Aorta (tissue), 5 donors: ENCODE measurements around the gene DOC2A. TPM values are rescaled to one million over a fixed set of nuclear protein-coding genes. Genes with fewer than 3 reads are reported as not detected.
A peak's percentile ranks its signal among the peaks of the same experiment; 100 is the strongest.
"Not testable (repeated sequence)": the region's sequence is repeated elsewhere in the genome, so short reads cannot be mapped to it uniquely, and the experiment has no call there.

ENCODE experiments used
- ATAC-seq: fragments of 200-7000 bp; cut with Tn5 transposase; one replicate; pipeline ENCODE4 v1.9.1; 2022; ENCODE audit warnings: moderate library complexity; ENCODE audit not compliant: low FRiP score
- DNase-seq, 2 donors: peaks; one replicate each; pipeline ENCODE4 v3.0.0-alpha.2; 2020
- H3K27ac ChIP-seq, 2 donors: one replicate each; pipeline ENCODE4 v1.5.1; 2013; ENCODE audit warnings: low read length in 2 of 2, mild to moderate bottlenecking in 2 of 2, moderate library complexity in 2 of 2, control low read depth in 1 of 2, inconsistent platforms in 1 of 2, low read depth in 1 of 2
- H3K27me3 ChIP-seq, 2 donors: one replicate each; pipeline ENCODE4 v1.6.1; 2013; ENCODE audit warnings: control low read depth in 1 of 2, low read length in 1 of 2, mild to moderate bottlenecking in 1 of 2, moderate library complexity in 1 of 2; ENCODE audit not compliant: insufficient read depth in 2 of 2, control insufficient read depth in 1 of 2
- H3K36me3 ChIP-seq, 2 donors: one replicate each; pipeline ENCODE4 v1.6.1; 2013; ENCODE audit warnings: control low read depth in 1 of 2, low read length in 1 of 2, mild to moderate bottlenecking in 1 of 2; ENCODE audit not compliant: insufficient read depth in 2 of 2, control insufficient read depth in 1 of 2
- H3K4me1 ChIP-seq, 2 donors: one replicate each; pipeline ENCODE4 v1.6.1; 2013; ENCODE audit warnings: low read length in 2 of 2, control low read depth in 1 of 2, mild to moderate bottlenecking in 1 of 2, moderate library complexity in 1 of 2; ENCODE audit not compliant: insufficient read depth in 2 of 2, control insufficient read depth in 1 of 2
- H3K4me3 ChIP-seq, 2 donors: one replicate each; pipeline ENCODE4 v1.5.1; 2013; ENCODE audit warnings: low read length in 2 of 2, control low read depth in 1 of 2, mild to moderate bottlenecking in 1 of 2
- H3K9me3 ChIP-seq: one replicate; pipeline ENCODE4 v1.6.1; 2013; ENCODE audit warnings: mild to moderate bottlenecking, low read length; ENCODE audit not compliant: control insufficient read depth
- WGBS, 2 donors: extraction: QIAGEN DNeasy Blood & Tissue Kit; methylation state at CpG; one replicate each; pipeline ENCODE4 v1.1.7; 2013; 5-methylcytosine and 5-hydroxymethylcytosine counted together
- intact Hi-C, 2 donors: fragments of 100-400 bp; cut with DNase I; formaldehyde crosslinking; loops; one replicate each; pipeline versions ENCODE4 v1.14.2 to v1.15.0; 2022
- polyA plus RNA-seq, 2 donors: library from polyadenylated mRNA; stranded (reverse); fragments of 200-250 nt; gene quantifications; one replicate each; pipeline ENCODE4 v1.2.3, GENCODE V29; 2013
- total RNA-seq, 2 donors: library from RNA; stranded (reverse); fragmentation: NEBNext Ultra II Directional; extraction: Animal tissue kit (Norgen Biotek cat#: 25700); gene quantifications; one replicate each; pipeline ENCODE4 v1.2.1, GENCODE V29; 2021
- donor health status: healthy with polysubstance abuse.
- donor health status: Bipolar disorder and iron deficiency.
- donor health status: DM: no; HTN: no; CAD: no.
- donor health status: DM: no; HTN: no; CAD: no.
- donor health status: DM: yes; HTN: yes; CAD: no.

The DOC2A gene
- total and polyA plus RNA-seq, 4 donors = 0.08 to 1.8 (median 0.23) TPM; not detected in 1

GRCh38 chr16:30046588-30046987 is 35.8 kb upstream of the DOC2A start:
- Histone ChIP-seq H3K9me3 (no peaks in the 10 kb centered on the region), H3K27me3 (no peaks in the 10 kb centered on the region), H3K4me1 (no peaks in the 10 kb centered on the region), H3K36me3 (no peaks in the 10 kb centered on the region), H3K4me3 (no peak overlapping the region), H3K27ac (no peak overlapping the region)
- ATAC-seq (no peak), DNase-seq (no peak)
- intact Hi-C loops = no loop called here
- 90% methylated on average over 1 of the region's 1 CpG for WGBS, 2 donors

GRCh38 chr16:30046178-30046577 is 35.4 kb upstream of the DOC2A start:
- intact Hi-C loops = no loop called here

GRCh38 chr16:30041841-30042240 is 31.0 kb upstream of the DOC2A start:
- intact Hi-C loops = no loop called here
- WGBS, 2 donors = 22 to 26% methylated on average over 5 of the region's 5 CpGs
- Histone ChIP-seq H3K27ac (no peak overlapping the region), H3K9me3 (no peaks in the 10 kb centered on the region), H3K4me3 (no peak overlapping the region), H3K27me3 (no peaks in the 10 kb centered on the region), H3K36me3 (no peaks in the 10 kb centered on the region), H3K4me1 (no peaks in the 10 kb centered on the region)
- no peak for DNase-seq
- no peak for ATAC-seq

More at GRCh38 chr16:30046178-30046577, 35.4 kb upstream of the DOC2A start:
- no peak for DNase-seq
- no peak overlapping the region for H3K4me3 ChIP-seq
- no peaks in the 10 kb centered on the region for H3K4me1 ChIP-seq
- 77 to 79% methylated on average over 8 of the region's 8 CpGs for WGBS, 2 donors
- no peaks in the 10 kb centered on the region for H3K36me3 ChIP-seq
- ATAC-seq = no peak
- H3K27ac ChIP-seq = no peak overlapping the region
- no peaks in the 10 kb centered on the region for H3K9me3 ChIP-seq
- H3K27me3 ChIP-seq = no peaks in the 10 kb centered on the region

- H3K36me3 ChIP-seq, H3K4me1 ChIP-seq, DNase-seq, H3K27ac ChIP-seq, H3K27me3 ChIP-seq, intact Hi-C loops, H3K4me3 ChIP-seq, H3K9me3 ChIP-seq, ATAC-seq: not testable (repeated sequence)
- WGBS, 2 donors = 79 to 82% methylated on average over 5 of the region's 5 CpGs
Measured at GRCh38 chr16:30040690-30041089, 29.9 kb upstream of the DOC2A start.

GRCh38 chr16:30040221-30040620 is 29.4 kb upstream of the DOC2A start:
- no peak overlapping the region for H3K27ac ChIP-seq
- DNase-seq = no peak
- H3K4me3 ChIP-seq = no peak overlapping the region
- no peaks in the 10 kb centered on the region for H3K27me3 ChIP-seq
- ATAC-seq = no peak
- H3K36me3 ChIP-seq = no peaks in the 10 kb centered on the region
- 64 to 69% methylated on average over 5 of the region's 5 CpGs for WGBS, 2 donors
- H3K4me1 ChIP-seq = no peaks in the 10 kb centered on the region
- intact Hi-C loops = no loop called here
- H3K9me3 ChIP-seq = no peaks in the 10 kb centered on the region

- no peaks in the 10 kb centered on the region for H3K27me3 ChIP-seq
- WGBS, 2 donors = 64 to 68% methylated on average over 7 of the region's 7 CpGs
Measured at GRCh38 chr16:30033270-30033669, 22.4 kb upstream of the DOC2A start.

GRCh38 chr16:30032083-30032819 is 21.4 kb upstream of the DOC2A start:
- H3K4me3 ChIP-seq = no peak overlapping the region
- peak; percentile 53 for ATAC-seq
- no peaks in the 10 kb centered on the region for H3K9me3 ChIP-seq
- intact Hi-C loops = no loop called here
- no peaks in the 10 kb centered on the region for H3K27me3 ChIP-seq
- no peaks in the 10 kb centered on the region for H3K4me1 ChIP-seq
- WGBS, 2 donors = 21 to 27% methylated on average over 12 of the region's 12 CpGs
- no peak overlapping the region for H3K27ac ChIP-seq
- no peaks in the 10 kb centered on the region for H3K36me3 ChIP-seq
- no peak for DNase-seq

More at GRCh38 chr16:30033270-30033669, 22.4 kb upstream of the DOC2A start:
- Histone ChIP-seq H3K27ac (no peak overlapping the region), H3K4me1 (no peaks in the 10 kb centered on the region), H3K9me3 (no peaks in the 10 kb centered on the region), H3K4me3 (no peak overlapping the region), H3K36me3 (no peaks in the 10 kb centered on the region)
- ATAC-seq (no peak), DNase-seq (no peak)
- intact Hi-C loops = no loop called here

- no peak overlapping the region for H3K4me3 ChIP-seq
- intact Hi-C loops = no loop called here
- H3K27ac ChIP-seq = no peak overlapping the region
- 17 to 18% methylated on average over 11 of the region's 11 CpGs for WGBS, 2 donors
- H3K36me3 ChIP-seq = no peaks in the 10 kb centered on the region
- no peaks in the 10 kb centered on the region for H3K27me3 ChIP-seq
- no peaks in the 10 kb centered on the region for H3K4me1 ChIP-seq
- ATAC-seq (no peak), DNase-seq (no peak)
- no peaks in the 10 kb centered on the region for H3K9me3 ChIP-seq
Measured at GRCh38 chr16:30031477-30031918, 20.7 kb upstream of the DOC2A start.

GRCh38 chr16:30030841-30031413 is 20.1 kb upstream of the DOC2A start, which contains the start of gene TLCD3B:
TSS of gene TLCD3B (minus strand) at chr16:30031271. CDS start at chr16:30030527, 744 bp downstream.
- intact Hi-C loops = no loop called here
- no peaks in the 10 kb centered on the region for H3K9me3 ChIP-seq
- no peak within 1 kb of the TSS for H3K4me3 ChIP-seq
- H3K27me3 ChIP-seq = no peaks in the 10 kb centered on the region
- no peak for DNase-seq
- H3K4me1 ChIP-seq = no peaks in the 10 kb centered on the region
- ATAC-seq = no peak
- 1% methylated on average over 19 to 27 of the region's 27 CpGs for WGBS, 2 donors
- H3K36me3 ChIP-seq = no peaks in the 10 kb centered on the region
- H3K27ac ChIP-seq = no peak within 1 kb of the TSS
